DMS 273 (cell line): ENCODE data around the gene SLPI.
A peak's percentile ranks its signal among the peaks of the same experiment; 100 is the strongest.

ENCODE experiments used
- DNase-seq: peaks from one replicate; lab custom pipeline; 2025; ENCODE audit not compliant: unreplicated experiment; lab: John Stamatoyannopoulos, UW

SLPI gene

DNA sequence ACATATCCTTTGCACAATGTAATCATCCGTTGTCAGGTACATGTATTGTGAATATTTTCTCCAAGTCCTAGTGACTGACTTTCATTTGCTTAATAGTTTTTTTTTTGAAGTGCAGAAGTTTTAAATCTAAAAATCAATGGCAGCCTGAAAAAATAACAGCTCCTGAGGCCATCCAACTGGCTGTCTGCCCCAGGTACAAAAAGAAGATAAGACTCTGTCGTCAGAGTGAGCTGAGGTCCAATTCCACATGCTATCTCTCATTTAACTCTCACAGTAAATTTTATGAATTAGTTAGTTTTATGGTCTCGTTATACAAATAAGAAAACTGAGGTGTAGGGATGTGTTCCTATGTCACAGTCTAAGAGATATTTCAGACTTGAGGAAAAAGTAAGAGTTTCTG lies 21.0 kb upstream of the SLPI start:
- DNase-seq, result no peak

DNA sequence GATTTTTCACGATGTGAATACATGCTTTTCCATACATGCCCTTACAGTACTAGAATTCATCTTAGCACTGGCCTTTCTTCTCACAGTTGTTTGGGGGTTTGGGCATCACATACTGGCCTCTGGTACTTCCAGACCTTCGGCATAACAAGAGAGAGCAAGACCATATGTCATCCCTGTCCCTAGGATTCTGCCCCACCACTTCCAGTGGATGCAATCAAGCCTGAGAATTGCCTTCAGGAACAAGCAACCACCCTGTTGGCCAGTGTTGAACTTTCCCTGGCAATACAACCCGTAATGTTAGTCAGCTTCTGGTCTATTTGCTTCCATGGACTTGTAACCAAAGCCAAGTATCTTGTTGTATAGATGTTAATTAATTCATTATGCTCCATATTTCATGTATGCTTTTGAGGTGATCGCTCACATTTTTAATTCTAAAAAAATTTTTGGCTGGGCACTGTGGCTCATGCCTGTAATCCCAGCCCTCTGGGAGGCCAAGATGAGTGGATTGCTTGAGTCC lies 15.4 kb upstream of the SLPI start:
- DNase-seq, result no peak

GRCh38 chr20:45269056-45269455 lies 14.7 kb upstream of the SLPI start:
- DNase-seq, result no peak

GRCh38 chr20:45268531-45268930 lies 14.2 kb upstream of the SLPI start:
- DNase-seq, result no peak

DNA sequence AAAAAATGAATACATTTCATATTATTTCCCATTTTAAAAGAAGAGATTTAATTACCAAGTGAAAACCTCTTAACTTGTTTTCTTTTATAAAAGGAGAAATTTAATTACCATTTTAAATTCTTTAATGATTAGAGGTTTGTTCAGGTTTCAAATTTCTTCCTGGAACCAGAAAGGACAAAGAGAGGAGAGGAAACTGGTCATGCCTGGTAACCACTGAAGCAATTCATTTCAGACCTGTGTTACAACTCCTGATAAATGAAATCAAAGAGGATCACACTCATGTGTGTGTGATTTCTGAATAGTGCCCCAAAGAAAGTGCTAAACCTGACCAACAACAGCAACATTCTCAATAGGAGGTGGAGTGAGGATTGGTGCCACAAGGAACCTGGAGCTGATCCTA lies 12.6 kb upstream of the SLPI start:
- DNase-seq, result no peak

GRCh38 chr20:45263556-45264266 lies 9.3 kb upstream of the SLPI start:
- no peak for DNase-seq

DNA sequence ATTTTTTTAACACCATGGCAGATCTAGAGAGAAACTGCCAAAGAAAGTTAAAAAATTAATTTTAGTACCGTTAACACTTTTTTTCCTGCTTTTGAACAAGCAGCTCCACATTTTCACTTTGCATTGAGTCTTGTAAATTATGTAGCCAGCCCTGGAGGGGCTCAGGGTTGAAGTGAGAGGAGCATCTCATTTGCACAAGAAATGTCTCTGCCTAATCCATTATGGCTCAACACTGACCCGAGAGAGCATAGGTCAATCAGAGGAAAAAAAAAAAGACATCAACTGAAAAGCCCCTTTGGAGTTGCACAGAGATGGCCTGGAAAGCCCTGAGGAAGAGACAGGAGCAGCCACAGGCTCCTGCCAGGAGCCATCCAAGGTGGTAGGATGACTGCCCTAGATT lies 4.3 kb upstream of the SLPI start:
- no peak for DNase-seq

DNA sequence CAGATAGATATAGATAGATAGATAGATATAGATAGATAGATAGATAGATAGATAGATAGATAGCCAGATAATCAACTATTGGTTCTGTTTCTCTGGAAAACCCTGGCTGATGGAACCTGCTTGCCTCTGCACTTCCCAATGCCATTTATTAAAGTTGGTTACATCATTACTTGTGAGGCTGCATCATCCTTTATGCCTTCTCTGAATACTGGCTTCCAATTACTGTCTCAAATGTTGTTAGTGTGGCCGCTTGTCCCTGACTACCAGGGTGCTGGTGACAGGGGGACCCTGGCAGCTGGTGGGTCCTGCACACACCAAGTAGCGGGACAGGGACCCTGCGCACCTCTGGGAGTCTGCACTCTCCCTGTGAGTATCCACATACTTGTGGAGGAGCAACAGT lies 3.9 kb upstream of the SLPI start:
- DNase-seq, result no peak

GRCh38 chr20:45257711-45258110 lies 3.3 kb upstream of the SLPI start:
- DNase-seq, result no peak

DNA sequence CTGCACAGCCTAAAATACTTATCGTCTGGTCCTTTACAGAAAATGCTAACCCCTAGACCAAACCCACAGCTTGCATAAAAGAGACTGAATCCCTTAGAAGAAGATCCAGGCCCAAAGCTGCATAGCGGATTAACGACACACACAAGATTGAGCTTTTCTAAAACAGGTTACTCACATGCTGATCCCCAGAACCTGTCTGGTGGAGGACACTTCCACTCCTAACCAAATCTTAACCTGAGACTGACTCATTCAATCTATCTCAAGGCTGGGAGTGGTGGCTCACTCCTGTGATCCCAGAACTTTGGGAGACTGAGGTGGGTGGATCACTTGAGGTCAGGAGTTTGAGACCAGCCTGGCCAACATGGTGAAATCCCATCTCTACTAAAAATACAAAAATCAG lies 2.8 kb upstream of the SLPI start:
- DNase-seq, result no peak

GRCh38 chr20:45253261-45253660 lies 1.1 kb downstream of the SLPI start:
- no peak for DNase-seq

DNA sequence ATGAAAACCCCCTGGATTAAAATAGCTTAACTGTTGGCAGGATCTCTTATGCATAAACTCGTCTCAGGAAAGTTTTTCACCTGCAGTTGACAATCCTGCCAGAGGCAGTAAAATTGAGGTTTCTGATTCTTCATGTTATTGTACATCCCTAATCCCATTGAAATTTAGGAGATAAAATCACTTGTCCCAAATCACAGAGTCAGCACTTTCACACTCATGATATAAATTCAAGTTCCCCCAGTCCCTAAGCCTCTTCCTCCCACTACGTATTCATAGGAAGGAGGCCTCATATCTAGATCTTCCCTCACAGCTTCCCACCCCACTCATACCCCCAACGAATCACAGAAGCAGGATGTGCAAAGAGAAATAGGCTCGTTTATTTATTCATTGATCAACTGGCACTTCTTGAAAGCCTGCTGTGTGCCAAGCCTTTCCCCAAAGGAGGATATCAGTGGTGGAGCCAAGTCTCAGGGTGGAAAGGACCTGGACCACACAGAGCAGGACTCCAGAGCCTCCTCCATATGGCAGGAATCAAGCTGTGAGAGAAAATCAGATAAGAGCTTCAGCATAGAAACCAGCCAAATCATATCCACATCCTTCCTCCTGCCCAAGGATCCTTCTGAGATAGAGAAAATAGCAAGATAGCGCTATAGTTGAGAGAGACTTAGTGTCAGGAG lies 2.3 kb downstream of the SLPI start:
- DNase-seq, result peak; percentile 6

- DNase-seq, result no peak
These were observed 5.8 kb downstream of the SLPI start for GRCh38 chr20:45248609-45249008.

- DNase-seq, result no peak
These were observed 6.5 kb downstream of the SLPI start for GRCh38 chr20:45247865-45248264.

DNA sequence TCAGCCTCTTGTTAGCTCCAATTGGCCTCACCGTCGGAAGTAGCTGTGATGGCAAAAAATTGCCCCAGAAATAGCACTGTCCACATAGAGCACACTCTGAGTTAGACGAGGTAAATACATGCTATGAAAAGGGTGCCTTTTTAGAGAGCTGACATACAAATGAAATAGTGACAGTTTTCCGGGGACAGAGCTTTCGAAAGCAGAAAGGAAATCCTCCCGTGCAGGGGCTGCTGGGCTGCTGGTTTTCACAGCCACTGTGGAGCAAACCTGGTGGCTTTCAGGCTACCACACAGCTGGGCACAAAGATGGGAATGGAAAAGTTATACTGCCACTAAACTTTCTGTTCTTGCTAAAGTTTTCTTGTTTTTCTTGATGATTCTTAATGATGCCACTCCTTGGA lies 8.3 kb downstream of the SLPI start:
- DNase-seq, result no peak

DNA sequence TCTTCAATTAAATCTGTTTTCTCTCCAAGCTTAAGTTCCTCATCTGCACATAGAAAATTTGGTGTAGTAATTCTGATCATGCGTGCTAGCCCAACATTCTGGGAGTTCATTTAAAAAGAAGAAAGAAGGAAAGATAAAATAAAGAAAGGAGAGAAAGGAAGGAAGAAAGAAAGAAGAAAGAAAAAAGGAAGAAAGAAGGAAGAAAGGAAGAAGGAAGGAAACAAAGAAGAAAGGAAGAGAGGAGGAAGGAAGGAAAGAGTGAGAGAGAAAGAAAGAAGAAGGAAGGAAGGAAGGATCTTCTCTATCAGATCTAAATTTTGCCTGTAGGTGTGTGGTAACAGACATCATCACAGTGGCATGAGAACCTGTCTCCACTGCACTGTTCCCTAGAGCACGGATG lies 16.2 kb downstream of the SLPI start:
- no peak for DNase-seq

- DNase-seq, result peak; percentile 8
These were observed 18.4 kb downstream of the SLPI start for GRCh38 chr20:45235995-45236394.

DNA sequence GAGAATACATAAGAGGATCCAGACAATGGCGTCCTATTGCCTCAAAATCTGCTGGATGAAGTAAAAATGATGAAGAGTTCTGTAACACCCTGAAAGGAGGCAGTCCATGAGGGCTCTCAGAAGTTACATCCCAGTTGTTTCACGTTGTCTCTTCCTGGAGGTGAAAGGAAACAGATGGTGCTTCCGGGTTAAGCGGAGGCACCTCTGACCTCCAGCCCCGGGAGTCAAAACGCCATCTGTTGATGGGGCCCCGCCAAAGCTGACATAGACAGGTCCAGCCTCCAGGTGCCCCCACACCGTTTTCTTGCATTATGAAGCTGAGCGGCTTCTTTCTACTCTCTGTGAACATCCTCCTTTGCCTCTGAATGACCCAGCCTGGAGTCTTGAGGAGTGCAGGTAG lies 23.7 kb downstream of the SLPI start:
- DNase-seq, result peak; percentile 19

DNA sequence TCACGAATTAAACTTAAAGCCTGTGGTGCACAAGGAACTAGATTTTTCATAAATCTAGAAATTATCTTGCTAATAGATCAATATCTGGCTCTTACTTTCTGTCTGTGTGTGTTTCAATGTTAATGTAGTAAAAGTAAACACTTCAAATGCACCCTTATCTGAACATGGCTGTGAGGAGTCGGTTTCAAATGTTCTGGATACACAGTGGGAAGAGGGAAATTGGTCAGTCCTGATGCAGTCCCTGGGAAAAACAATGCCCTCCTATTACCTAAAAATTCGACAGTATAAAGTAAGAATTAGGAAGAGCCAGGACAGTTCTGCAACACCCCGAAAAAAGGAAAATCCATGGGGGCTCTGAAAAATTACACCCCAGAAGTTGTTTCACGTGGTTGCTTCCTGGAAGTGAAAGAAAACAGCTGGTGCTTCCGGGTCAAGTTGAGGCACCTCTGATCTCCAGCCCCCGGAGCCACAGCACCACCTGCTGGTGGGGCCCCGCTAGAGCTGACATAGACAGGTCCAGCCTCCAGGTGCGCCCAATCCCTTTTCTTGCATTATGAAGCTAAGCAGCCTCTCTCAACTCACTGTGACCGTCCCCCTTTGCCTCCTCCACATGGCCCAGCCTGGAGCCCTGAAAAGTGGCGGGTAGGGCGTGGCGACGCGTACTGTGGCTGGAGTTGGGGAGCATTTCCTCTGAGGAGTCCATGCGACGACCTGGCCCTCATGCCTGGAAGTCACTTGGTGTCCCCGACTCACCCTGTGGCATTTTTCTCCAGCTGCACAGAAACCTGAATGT lies 24.9 kb downstream of the SLPI start:
- peak; percentile 48 for DNase-seq

GRCh38 chr20:45226287-45226686 lies 28.1 kb downstream of the SLPI start:
- DNase-seq, result no peak

DNA sequence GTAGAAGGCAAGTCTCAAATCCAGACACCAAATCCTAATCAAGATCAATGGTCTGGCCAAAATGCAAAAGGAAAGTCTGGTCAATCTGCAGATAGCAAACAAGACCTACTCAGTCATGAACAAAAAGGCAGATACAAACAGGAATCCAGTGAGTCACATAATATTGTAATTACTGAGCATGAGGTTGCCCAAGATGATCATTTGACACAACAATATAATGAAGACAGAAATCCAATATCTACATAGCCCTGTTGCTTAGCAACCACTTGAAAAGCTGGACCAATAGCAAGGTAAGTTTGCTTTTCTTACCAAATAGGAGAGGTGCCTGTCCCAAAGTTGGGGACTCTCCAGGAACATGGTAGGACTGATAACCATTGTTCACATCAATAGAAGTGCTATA lies 31.2 kb downstream of the SLPI start:
- DNase-seq, result no peak

DNA sequence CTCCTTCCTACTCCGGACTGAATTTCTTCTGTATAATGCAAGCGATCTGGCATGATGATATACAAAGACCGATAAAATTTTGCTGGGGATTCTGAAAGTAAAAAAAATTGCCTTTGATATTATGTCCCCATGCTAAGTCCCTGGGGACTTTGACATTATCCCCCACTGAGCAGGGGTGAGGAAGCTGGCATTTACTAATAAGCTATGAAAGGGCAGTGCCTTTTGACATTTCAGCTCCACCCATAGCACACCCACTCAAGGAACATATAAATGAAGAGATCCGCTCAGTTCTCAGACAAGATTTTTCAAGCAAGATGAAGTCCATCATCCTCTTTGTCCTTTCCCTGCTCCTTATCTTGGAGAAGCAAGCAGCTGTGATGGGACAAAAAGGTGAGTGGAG lies 33.3 kb downstream of the SLPI start, which contains the start of gene SEMG2:
SEMG2 (plus strand) TSS at position 298 of the 400 bp plus-strand sequence; CDS start at position 315, 17 bp downstream.
- DNase-seq, result no peak
